22Rv1 (cell line): ENCODE measurements around the gene SLX4IP.

Experiments
- ZFX ChIP-seq: fragments of 450-650 bp; IDR thresholded peaks from 2 replicates; pipeline ENCODE4 v1.6.1; 2017; ENCODE audit warnings: antibody characterized with exemption, borderline replicate concordance
- TF ChIP-seq, protein P1 (sequence below): fragments of 450-650 bp; IDR thresholded peaks from 2 replicates; pipeline ENCODE4 v1.5.1; 2017; ENCODE audit warnings: mild to moderate bottlenecking

DNA sequence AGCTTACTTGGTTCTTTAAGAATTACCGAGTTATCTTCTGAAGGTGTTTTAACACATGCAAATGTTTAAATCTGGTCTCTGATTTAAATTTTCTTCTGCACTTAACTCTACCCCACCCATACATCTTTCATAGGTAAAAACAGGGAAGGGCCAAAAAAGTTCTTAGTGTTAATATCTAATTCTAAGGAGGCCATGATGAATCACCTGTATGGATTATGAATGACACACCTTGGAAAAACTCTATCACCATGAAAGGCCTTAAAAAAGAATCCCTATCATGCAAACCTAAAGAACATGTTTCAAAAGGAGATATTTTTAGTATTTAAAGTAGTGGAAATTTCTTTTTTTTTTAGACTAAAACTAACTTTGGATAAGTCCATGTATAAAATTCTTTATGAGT is 54.7 kb downstream of the SLX4IP start:
- TF ChIP-seq, protein P1, sequence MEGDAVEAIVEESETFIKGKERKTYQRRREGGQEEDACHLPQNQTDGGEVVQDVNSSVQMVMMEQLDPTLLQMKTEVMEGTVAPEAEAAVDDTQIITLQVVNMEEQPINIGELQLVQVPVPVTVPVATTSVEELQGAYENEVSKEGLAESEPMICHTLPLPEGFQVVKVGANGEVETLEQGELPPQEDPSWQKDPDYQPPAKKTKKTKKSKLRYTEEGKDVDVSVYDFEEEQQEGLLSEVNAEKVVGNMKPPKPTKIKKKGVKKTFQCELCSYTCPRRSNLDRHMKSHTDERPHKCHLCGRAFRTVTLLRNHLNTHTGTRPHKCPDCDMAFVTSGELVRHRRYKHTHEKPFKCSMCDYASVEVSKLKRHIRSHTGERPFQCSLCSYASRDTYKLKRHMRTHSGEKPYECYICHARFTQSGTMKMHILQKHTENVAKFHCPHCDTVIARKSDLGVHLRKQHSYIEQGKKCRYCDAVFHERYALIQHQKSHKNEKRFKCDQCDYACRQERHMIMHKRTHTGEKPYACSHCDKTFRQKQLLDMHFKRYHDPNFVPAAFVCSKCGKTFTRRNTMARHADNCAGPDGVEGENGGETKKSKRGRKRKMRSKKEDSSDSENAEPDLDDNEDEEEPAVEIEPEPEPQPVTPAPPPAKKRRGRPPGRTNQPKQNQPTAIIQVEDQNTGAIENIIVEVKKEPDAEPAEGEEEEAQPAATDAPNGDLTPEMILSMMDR = no peak
- no peak for TF ChIP-seq ZFX
